A549 treated with Hydrocortisone at 1 μM for 4 hours (cell line): ENCODE measurements around the gene EZR. TPM values are rescaled to one million over a fixed set of nuclear protein-coding genes. Genes with fewer than 3 reads are reported as not detected.

Experiments
- total RNA-seq: library from RNA; stranded (reverse); fragments of 200-300 nt; extraction: Qiagen RNA extraction; gene quantifications from 5 replicates; pipeline ENCODE4 v1.2.3, GENCODE V29; 2022

EZR gene
- total RNA-seq: 395 to 538 TPM (median 436 TPM) in 5 replicates

GRCh38 chr6:158819213-158819976 is at the start of gene EZR:
Gene EZR, minus strand, starts transcription at chr6:158819368. Its CDS starts 1,275 bp downstream, at chr6:158818093.

Other genes with a start within 250 kb of the EZR start
- gene DYNLT1, start 174.6 kb downstream of the EZR start, total RNA-seq: 112 to 115 TPM (median 113 TPM) in 5 replicates
- 1.3 to 1.9 TPM (median 1.6 TPM) in 5 replicates for gene SYTL3, start 169.3 kb downstream of the EZR start, total RNA-seq
- gene RSPH3, start 180.8 kb upstream of the EZR start, total RNA-seq: 4.4 to 5.4 TPM (median 5.0 TPM) in 5 replicates
- not detected in 5 replicates for gene TAGAP, start 225.6 kb upstream of the EZR start, total RNA-seq